SH-SY5Y (cell line): Measurements from ENCODE around the gene ADAMTS3.

ENCODE experiments used
- GATA2 ChIP-seq: IDR thresholded peaks from 2 replicates; pipeline ENCODE4 v1.6.1; 2011; ENCODE audit warnings: mild to moderate bottlenecking, low read depth, low read length
- GATA3 ChIP-seq: IDR thresholded peaks from 2 replicates; pipeline ENCODE4 v1.6.1; 2011; ENCODE audit warnings: low read depth, mild to moderate bottlenecking, low read length, moderate library complexity

Gene ADAMTS3

DNA sequence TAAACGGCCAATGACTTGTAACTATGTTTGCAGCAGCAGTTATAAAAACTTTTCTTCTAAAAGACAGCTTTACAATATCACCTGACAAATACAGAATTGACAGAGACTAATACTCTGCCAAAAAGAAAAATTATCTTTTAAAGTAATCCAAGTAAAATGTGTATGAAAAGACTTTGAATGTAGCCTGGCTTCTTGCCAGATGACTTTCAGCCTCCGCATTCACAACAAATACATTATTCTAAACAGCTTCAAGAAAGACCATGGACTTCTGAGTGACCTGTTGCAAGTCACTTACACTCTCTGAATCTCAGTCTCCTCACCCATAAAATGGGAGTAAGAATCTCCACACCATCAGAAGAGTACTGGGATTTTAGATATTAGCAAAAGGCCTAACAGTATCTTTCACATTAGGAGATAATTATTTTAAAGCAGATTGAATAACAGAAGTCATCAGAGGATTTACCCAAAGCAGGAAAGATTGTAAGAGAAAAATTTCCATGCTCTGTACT lies 2.5 kb downstream of the ADAMTS3 start:
- TF ChIP-seq GATA2, result no peak
- TF ChIP-seq GATA3, result no peak

DNA sequence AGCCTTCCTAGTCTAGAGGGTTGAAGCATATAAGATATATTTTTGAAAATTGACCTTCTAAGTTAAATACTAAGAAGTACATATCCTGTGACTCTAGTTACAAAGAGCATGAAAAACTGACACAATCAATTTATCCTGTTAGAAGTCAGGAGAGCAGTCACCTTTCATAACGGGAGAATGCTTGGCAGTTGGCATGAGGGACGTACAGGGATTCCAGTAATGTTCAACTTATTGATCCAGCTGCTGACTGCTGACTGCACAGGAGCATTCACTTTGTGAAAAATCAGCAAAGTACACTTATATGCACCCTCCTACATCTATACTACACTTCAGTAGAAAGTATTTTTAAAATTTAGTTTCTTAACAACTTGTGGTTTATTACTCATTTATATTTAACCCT lies 4.2 kb downstream of the ADAMTS3 start:
- TF ChIP-seq GATA2, result no peak
- no peak for TF ChIP-seq GATA3

DNA sequence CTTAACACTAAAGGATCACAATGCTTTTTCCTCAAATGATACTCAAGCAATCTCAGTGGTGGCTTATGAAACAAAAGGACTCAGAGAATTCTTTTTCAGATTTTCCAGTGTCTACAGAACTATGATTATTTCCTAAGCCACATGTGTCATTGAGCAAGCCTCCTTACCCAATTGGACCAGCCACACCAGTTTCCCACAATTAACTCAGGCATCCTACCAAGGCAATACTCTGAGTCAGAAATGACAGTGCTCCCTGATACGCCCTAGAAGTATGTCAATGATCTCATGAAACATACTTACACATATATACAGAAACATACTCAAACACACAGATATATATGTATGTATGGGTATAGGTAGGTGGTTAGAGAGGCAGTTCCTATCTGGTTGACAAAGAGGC lies 4.8 kb downstream of the ADAMTS3 start:
- no peak for TF ChIP-seq GATA2
- no peak for TF ChIP-seq GATA3

DNA sequence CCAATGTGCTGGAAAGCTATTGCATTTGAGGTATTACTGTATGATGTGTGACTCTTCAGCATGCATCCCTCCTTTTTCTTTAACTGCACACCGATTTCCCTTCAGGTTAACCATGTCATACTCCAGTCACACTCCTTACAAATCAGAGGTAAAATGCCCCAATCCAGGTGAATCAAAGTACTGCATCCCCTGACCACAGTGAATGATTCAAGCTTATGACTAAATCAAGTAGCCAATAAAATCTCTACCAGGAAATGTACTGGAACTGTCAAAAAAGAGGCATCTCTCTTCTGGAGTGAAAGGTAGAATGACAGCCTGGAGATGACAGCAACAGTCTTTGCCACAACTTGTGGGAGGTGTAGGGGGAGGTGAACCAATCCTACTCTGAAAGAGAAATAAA lies 10.4 kb downstream of the ADAMTS3 start:
- no peak for TF ChIP-seq GATA3
- no peak for TF ChIP-seq GATA2

DNA sequence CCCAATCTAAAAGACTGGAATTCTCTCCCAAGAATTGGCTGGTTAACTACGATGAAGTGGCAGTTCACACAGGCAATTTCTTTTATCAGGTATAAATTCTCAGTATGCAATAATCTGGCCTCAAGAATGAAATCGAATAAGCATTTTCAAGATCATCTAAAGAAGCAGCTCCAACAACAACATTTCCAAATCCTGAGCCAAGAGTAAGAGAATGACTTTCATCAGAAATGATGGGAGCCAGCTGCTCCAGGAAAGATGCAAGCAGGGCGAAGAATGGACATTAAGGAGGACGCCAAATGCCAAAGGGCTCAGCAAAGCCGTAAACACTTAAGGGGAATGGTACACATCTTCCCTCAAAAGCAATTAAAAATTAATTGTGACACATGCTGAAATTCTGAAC lies 12.0 kb downstream of the ADAMTS3 start:
- TF ChIP-seq GATA3 (no peak), GATA2 (no peak)

- no peak for TF ChIP-seq GATA3
These were observed 13.6 kb downstream of the ADAMTS3 start for GRCh38 chr4:72555377-72555831.

- no peak for TF ChIP-seq GATA3
- TF ChIP-seq GATA2, result no peak
These were observed 15.3 kb downstream of the ADAMTS3 start for GRCh38 chr4:72553540-72554337.

- TF ChIP-seq GATA3 (no peak), GATA2 (no peak)
These were observed 16.6 kb downstream of the ADAMTS3 start for GRCh38 chr4:72552447-72552846.

- TF ChIP-seq GATA2, result no peak
These were observed 22.6 kb downstream of the ADAMTS3 start for GRCh38 chr4:72546456-72546855.

GRCh38 chr4:72538006-72538405 lies 31.0 kb downstream of the ADAMTS3 start:
- TF ChIP-seq GATA2, result no peak
- no peak for TF ChIP-seq GATA3

DNA sequence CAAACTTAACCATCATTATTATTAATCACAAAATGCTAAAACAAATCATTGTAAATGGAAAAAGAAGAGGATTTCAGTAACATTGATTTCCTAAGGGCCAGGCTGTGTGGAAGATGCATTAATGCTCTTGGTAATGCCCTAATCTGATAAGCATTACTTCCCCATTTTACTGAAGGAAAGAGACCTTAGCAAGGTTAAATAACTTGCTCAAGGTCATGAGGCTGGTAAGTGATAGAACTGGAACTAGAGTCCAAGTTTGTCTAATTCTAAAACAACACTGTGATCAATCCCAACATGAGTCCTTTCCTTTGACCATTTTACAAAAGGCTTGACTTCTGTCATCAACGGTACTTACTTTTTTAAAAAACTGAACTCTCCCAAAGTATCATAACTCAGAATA lies 32.6 kb downstream of the ADAMTS3 start:
- no peak for TF ChIP-seq GATA2
- TF ChIP-seq GATA3, result no peak

- TF ChIP-seq GATA3, result no peak
- no peak for TF ChIP-seq GATA2
These were observed 37.2 kb downstream of the ADAMTS3 start for GRCh38 chr4:72531768-72532290.

GRCh38 chr4:72531322-72531721 lies 37.7 kb downstream of the ADAMTS3 start:
- TF ChIP-seq GATA2 (no peak), GATA3 (no peak)

- TF ChIP-seq GATA2, result no peak
- TF ChIP-seq GATA3, result no peak
These were observed 39.7 kb downstream of the ADAMTS3 start for GRCh38 chr4:72529148-72529822.
